H1 (cell line): ENCODE measurements around the gene CTBP2. TPM values are rescaled to one million over a fixed set of nuclear protein-coding genes. Genes with fewer than 3 reads are reported as not detected.

Experiments used
- BRCA1 ChIP-seq: IDR thresholded peaks from 2 replicates; pipeline ENCODE4 v1.6.1; 2012; ENCODE audit warnings: low read depth, low read length, improper control_type of control experiment
- CBX5 ChIP-seq: fragments of 300-800, 300-1000 bp; sonication (generic); IDR thresholded peaks from 2 replicates; pipeline ENCODE4 v1.7.1; 2016; ENCODE audit warnings: antibody characterized with exemption, low read length, low read depth
- CHD7 ChIP-seq: fragments of 300-600 bp; sonication (generic); IDR thresholded peaks from 2 replicates; pipeline ENCODE4 v1.7.1; 2012; ENCODE audit warnings: low read length, moderate library complexity, mild to moderate bottlenecking, inconsistent platforms; ENCODE audit not compliant: insufficient replicate concordance
- FOSL1 ChIP-seq: IDR thresholded peaks from 2 replicates; pipeline ENCODE4 v1.6.1; 2011; ENCODE audit warnings: mild to moderate bottlenecking, low read depth, low read length, moderate library complexity; ENCODE audit not compliant: insufficient read depth
- KDM5A ChIP-seq: fragments of 200-600 bp; IDR thresholded peaks from 2 replicates; pipeline ENCODE4 v1.7.1; 2012; ENCODE audit warnings: mild to moderate bottlenecking, low read length, inconsistent platforms, mixed read lengths
- POU5F1 ChIP-seq: IDR thresholded peaks from 2 replicates; pipeline ENCODE4 v1.6.1; 2011; ENCODE audit warnings: low read depth, mild to moderate bottlenecking, low read length, moderate library complexity
- RFX5 ChIP-seq: IDR thresholded peaks from 2 replicates; pipeline ENCODE4 v1.6.1; 2011; ENCODE audit warnings: low read depth, low read length, improper control_type of control experiment, borderline replicate concordance
- SAP30 ChIP-seq: fragments of 300-600 bp; sonication (generic); IDR thresholded peaks from 2 replicates; pipeline ENCODE4 v1.7.1; 2012; ENCODE audit warnings: low read length, moderate library complexity, mild to moderate bottlenecking, inconsistent platforms; ENCODE audit not compliant: insufficient read depth, insufficient replicate concordance
- SUZ12 ChIP-seq: fragments of 200-600 bp; sonication (generic); IDR thresholded peaks from 2 replicates; pipeline ENCODE4 v1.6.1; 2012; ENCODE audit warnings: mild to moderate bottlenecking, inconsistent platforms, low read length, moderate library complexity, mixed read lengths
- polyA plus RNA-seq, 7 experiments: library from polyadenylated mRNA; depleted of rRNA in 3 of 7; stranded (reverse) in 5 of 7; unstranded in 2 of 7; fragments of >200 nt in 5 of 7; fragments of 200-250 nt in 2 of 7; gene quantifications; 1 replicate in 5 of 7; 2 replicates in 1 of 7; 4 replicates in 1 of 7; pipeline versions ENCODE4 v1.2.1 to v1.2.3, GENCODE V29; 2011 to 2013; ENCODE audit warnings: missing spikeins in 2 of 7, mixed read lengths in 2 of 7
- total RNA-seq: library from RNA; stranded (reverse); fragmentation: NEBNext Ultra II Directional; extraction: Animal tissue kit (Norgen Biotek cat#: 25700); gene quantifications from 2 replicates; pipeline ENCODE4 v1.2.1, GENCODE V29; 2021

Gene CTBP2
- total and polyA plus RNA-seq, 2 of the 8 experiments (the other 6 are each of a cell fraction or from before 2014, with no cell fraction given): 208 to 221 TPM

- TF ChIP-seq CHD7: no peak
- no peak for TF ChIP-seq RFX5
- no peak for TF ChIP-seq POU5F1
- TF ChIP-seq BRCA1: no peak
- TF ChIP-seq FOSL1: no peak
- no peak for TF ChIP-seq SUZ12
- TF ChIP-seq CBX5: no peak
- TF ChIP-seq KDM5A: no peak
- TF ChIP-seq SAP30: no peak
Measured at GRCh38 chr10:125021686-125022344, 138.5 kb downstream of the CTBP2 start (continued).
